H9 (cell line): ENCODE measurements around the gene FRMD4B. TPM values are rescaled to one million over a fixed set of nuclear protein-coding genes. Genes with fewer than 3 reads are reported as not detected.
A peak's percentile ranks its signal among the peaks of the same experiment; 100 is the strongest.

Experiments used
- DNase-seq: peaks from one replicate; pipeline ENCODE4 v3.0.0-alpha.2; 2017
- H2AFZ ChIP-seq: one replicate; pipeline ENCODE4 v1.6.1; 2013; ENCODE audit warnings: mild to moderate bottlenecking, low read length, control low read depth, moderate library complexity
- H2AK5ac ChIP-seq: 2 replicates; pipeline ENCODE4 v1.6.1; 2013; ENCODE audit warnings: low read length, control low read depth, mixed read lengths; ENCODE audit not compliant: insufficient read length
- H2BK120ac ChIP-seq: one replicate; pipeline ENCODE4 v1.6.1; 2013; ENCODE audit warnings: low read depth, mild to moderate bottlenecking, low read length, control low read depth, inconsistent platforms; ENCODE audit not compliant: poor library complexity, severe bottlenecking
- H2BK12ac ChIP-seq: 2 replicates; pipeline ENCODE4 v1.6.1; 2013; ENCODE audit warnings: low read length, control low read depth, mixed read lengths, low read depth; ENCODE audit not compliant: insufficient read length
- H2BK15ac ChIP-seq: 2 replicates; pipeline ENCODE4 v1.6.1; 2013; ENCODE audit warnings: low read depth, low read length, control low read depth
- H2BK20ac ChIP-seq: one replicate; pipeline ENCODE4 v1.6.1; 2013; ENCODE audit warnings: low read depth, mild to moderate bottlenecking, low read length, control low read depth, inconsistent platforms; ENCODE audit not compliant: poor library complexity, severe bottlenecking
- H2BK5ac ChIP-seq: 2 replicates; pipeline ENCODE4 v1.6.1; 2013; ENCODE audit warnings: low read length, control low read depth, mixed read lengths; ENCODE audit not compliant: insufficient read length
- H3K14ac ChIP-seq: 2 replicates; pipeline ENCODE4 v1.6.1; 2013; ENCODE audit warnings: low read length, control low read depth; ENCODE audit not compliant: insufficient read depth
- H3K18ac ChIP-seq: 2 replicates; pipeline ENCODE4 v1.6.1; 2013; ENCODE audit warnings: low read depth, mild to moderate bottlenecking, mixed read lengths, low read length, control low read depth; ENCODE audit not compliant: insufficient read length
- H3K23ac ChIP-seq: 2 replicates; pipeline ENCODE4 v1.6.1; 2013; ENCODE audit warnings: low read length, control low read depth, mixed read lengths, low read depth; ENCODE audit not compliant: insufficient read length
- H3K23me2 ChIP-seq: 2 replicates; pipeline ENCODE4 v1.6.1; 2013; ENCODE audit warnings: low read depth, mild to moderate bottlenecking, mixed read lengths, low read length, control low read depth; ENCODE audit not compliant: insufficient read length, poor library complexity, severe bottlenecking
- H3K27ac ChIP-seq: 2 replicates; pipeline ENCODE4 v1.5.1; 2013; ENCODE audit warnings: low read length, control low read depth, mixed read lengths, low read depth; ENCODE audit not compliant: insufficient read length
- H3K27me3 ChIP-seq: 2 replicates; pipeline ENCODE4 v1.6.1; 2013; ENCODE audit warnings: low read length, control low read depth, inconsistent platforms; ENCODE audit not compliant: insufficient read depth
- H3K4ac ChIP-seq: 2 replicates; pipeline ENCODE4 v1.6.1; 2013; ENCODE audit warnings: low read depth, mild to moderate bottlenecking, control low read depth, inconsistent platforms, low read length, moderate library complexity
- H3K4me1 ChIP-seq: 2 replicates; pipeline ENCODE4 v1.6.1; 2013; ENCODE audit warnings: low read length, control low read depth, inconsistent platforms; ENCODE audit not compliant: insufficient read depth
- H3K4me2 ChIP-seq: 2 replicates; pipeline ENCODE4 v1.6.1; 2013; ENCODE audit warnings: low read length, control low read depth, mixed read lengths; ENCODE audit not compliant: insufficient read length, insufficient read depth
- H3K56ac ChIP-seq: 2 replicates; pipeline ENCODE4 v1.6.1; 2013; ENCODE audit warnings: low read depth, mild to moderate bottlenecking, mixed read lengths, low read length, control low read depth; ENCODE audit not compliant: insufficient read length
- H3K79me1 ChIP-seq: 2 replicates; pipeline ENCODE4 v1.6.1; 2013; ENCODE audit warnings: low read depth, mild to moderate bottlenecking, moderate library complexity, low read length, control low read depth, inconsistent platforms; ENCODE audit not compliant: insufficient read depth, poor library complexity, severe bottlenecking
- H3K79me2 ChIP-seq: 2 replicates; pipeline ENCODE4 v1.6.1; 2013; ENCODE audit warnings: low read length, control low read depth, inconsistent platforms; ENCODE audit not compliant: insufficient read depth
- H3K9ac ChIP-seq: 2 replicates; pipeline ENCODE4 v1.6.1; 2013; ENCODE audit warnings: low read length, control low read depth, mixed read lengths; ENCODE audit not compliant: insufficient read length; ENCODE audit errors: extremely low read depth
- H3K9me3 ChIP-seq: one replicate; pipeline ENCODE4 v1.6.1; 2013; ENCODE audit warnings: low read depth, low read length, inconsistent platforms; ENCODE audit not compliant: control insufficient read depth
- H3T11ph ChIP-seq: one replicate; pipeline ENCODE4 v1.6.1; 2013; ENCODE audit warnings: mild to moderate bottlenecking, low read length, control low read depth, inconsistent platforms
- H4K20me1 ChIP-seq: one replicate; pipeline ENCODE4 v1.6.1; 2013; ENCODE audit not compliant: control insufficient read depth, insufficient read length, insufficient read depth
- H4K5ac ChIP-seq: 2 replicates; pipeline ENCODE4 v1.6.1; 2013; ENCODE audit warnings: low read depth, mild to moderate bottlenecking, mixed read lengths, low read length, control low read depth; ENCODE audit not compliant: insufficient read length
- H4K8ac ChIP-seq: replicated peaks from 2 replicates; pipeline ENCODE4 v1.6.1; 2013; ENCODE audit warnings: low read length, control low read depth, mixed read lengths, low read depth; ENCODE audit not compliant: insufficient read length
- H4K91ac ChIP-seq: 2 replicates; pipeline ENCODE4 v1.6.1; 2013; ENCODE audit warnings: low read depth, mild to moderate bottlenecking, moderate library complexity, mixed read lengths, low read length, control low read depth; ENCODE audit not compliant: insufficient read length
- H3K27ac Mint-ChIP-seq, 3 experiments: 2 replicates in 2 of 3; 3 replicates in 1 of 3; pipeline ENCODE4 v1.8.0; 2020 to 2021; ENCODE audit warnings: mixed read lengths in 3 of 3, mild to moderate bottlenecking in 1 of 3, moderate library complexity in 1 of 3
- H3K27me3 Mint-ChIP-seq: 2 replicates; pipeline ENCODE4 v1.8.0; 2021; ENCODE audit warnings: low read depth, mild to moderate bottlenecking, moderate library complexity, mixed read lengths
- H3K36me3 Mint-ChIP-seq, 3 experiments: 2 replicates in 2 of 3; 3 replicates in 1 of 3; pipeline ENCODE4 v1.8.0; 2020 to 2021; ENCODE audit warnings: low read depth in 3 of 3, mixed read lengths in 3 of 3; ENCODE audit not compliant: insufficient read depth in 1 of 3
- H3K4me1 Mint-ChIP-seq, 2 experiments: 2 replicates each; pipeline ENCODE4 v1.8.0; 2020; ENCODE audit warnings: mixed read lengths in 2 of 2
- H3K4me3 Mint-ChIP-seq, 2 experiments: 2 replicates in 1 of 2; 3 replicates in 1 of 2; pipeline ENCODE4 v1.8.0; 2020 to 2021; ENCODE audit warnings: mild to moderate bottlenecking in 2 of 2, mixed read lengths in 2 of 2, moderate library complexity in 1 of 2
- H3K9me3 Mint-ChIP-seq, 2 experiments: 2 replicates in 1 of 2; 3 replicates in 1 of 2; pipeline ENCODE4 v1.8.0; 2020; ENCODE audit warnings: mild to moderate bottlenecking in 2 of 2, mixed read lengths in 2 of 2, moderate library complexity in 1 of 2
- CTCF ChIP-seq: fragments of 200-600 bp; sonication (generic); conservative IDR thresholded peaks from 3 replicates; pipeline ENCODE4 v1.8.0; 2021; ENCODE audit warnings: antibody characterized with exemption, mild to moderate bottlenecking
- WGBS: extraction: QIAGEN DNeasy Blood & Tissue Kit; methylation state at CpG from one replicate; pipeline ENCODE4 v1.1.7; 2013; ENCODE audit warnings: missing lambda C conversion rate, low lambda C conversion rate, mixed read lengths; ENCODE audit not compliant: insufficient read length; ENCODE audit errors: extremely low coverage; 5-methylcytosine and 5-hydroxymethylcytosine counted together
- total RNA-seq: library from RNA; stranded (reverse); gene quantifications from 2 replicates; pipeline ENCODE4 v1.2.1, GENCODE V29; 2021

FRMD4B gene
- total RNA-seq, 1 experiment from 2014 or later = 3.4 TPM

- no peaks in the 10 kb centered on the region for H3K79me1 ChIP-seq
- Mint-ChIP-seq H3K36me3 (no peaks in the 10 kb centered on the region; a peak in 1 of 7 replicates), H3K27me3 (no peaks in the 10 kb centered on the region), H3K4me1 (peaks cover 0 to 4% of the 10 kb centered on the region in 2 experiments; a peak in 2 of 4 replicates), H3K9me3 (no peaks in the 10 kb centered on the region; a peak in 1 of 5 replicates), H3K4me3 (no peak overlapping the region), H3K27ac (peak overlapping the region in 1 of 3 experiments; percentile 57; a peak in 1 of 7 replicates)
- no CpG with 5 or more reads among the region's 9 CpGs for WGBS
- H3K79me2 ChIP-seq = no peaks in the 10 kb centered on the region
- no peak overlapping the region for H2BK15ac ChIP-seq
- H3K9ac ChIP-seq = no peak overlapping the region
- no peak overlapping the region for H4K91ac ChIP-seq
- no peak overlapping the region for H3K4ac ChIP-seq
- TF ChIP-seq CTCF = no peak
- no peak overlapping the region for H3K14ac ChIP-seq
- no peak overlapping the region for H3K56ac ChIP-seq
- H3K4me2 ChIP-seq = no peak overlapping the region
- H3K27me3 ChIP-seq = no peaks in the 10 kb centered on the region
- H2BK20ac ChIP-seq = no peak overlapping the region
- H2AK5ac ChIP-seq = no peak overlapping the region
- no peaks in the 10 kb centered on the region for H3K23me2 ChIP-seq
- H3K4me1 ChIP-seq = no peaks in the 10 kb centered on the region
- peak overlapping the region; percentile 23 for H2BK12ac ChIP-seq
- H3K27ac ChIP-seq = no peak overlapping the region
- no peak overlapping the region for H2BK5ac ChIP-seq
- H3T11ph ChIP-seq = no peak overlapping the region
- no peaks in the 10 kb centered on the region for H4K20me1 ChIP-seq
- H3K23ac ChIP-seq = no peak overlapping the region
- H3K18ac ChIP-seq = no peak overlapping the region
- no peaks in the 10 kb centered on the region for H3K9me3 ChIP-seq
- no peak overlapping the region for H4K8ac ChIP-seq
- no peak for DNase-seq
- no peak overlapping the region for H2BK120ac ChIP-seq
- no peak overlapping the region for H2AFZ ChIP-seq
- no peak overlapping the region for H4K5ac ChIP-seq
Measured at GRCh38 chr3:69321301-69322157, 64.4 kb downstream of the FRMD4B start.
